HL-60 (cell line): Measurements from ENCODE around the gene FNBP1L.

ENCODE experiments used
- CTCF ChIP-seq: IDR thresholded peaks from one replicate; pipeline ENCODE4 v1.5.1; 2011; ENCODE audit warnings: low read length, control low read depth, inconsistent platforms; ENCODE audit not compliant: insufficient read depth
- REST ChIP-seq: IDR thresholded peaks from 2 replicates; pipeline ENCODE4 v1.6.1; 2012; ENCODE audit warnings: low read depth; ENCODE audit not compliant: insufficient replicate concordance

GRCh38 chr1:93596329-93597089 lies 148.6 kb downstream of the FNBP1L start:
- TF ChIP-seq CTCF (no peak), REST (no peak)
